Measurements from ENCODE around the gene FOXE3. TPM values are rescaled to one million over a fixed set of nuclear protein-coding genes. Genes with fewer than 3 reads are reported as not detected.

FOXE3 gene
- total RNA-seq, 2 donors from 2014 or later, result not detected

DNA sequence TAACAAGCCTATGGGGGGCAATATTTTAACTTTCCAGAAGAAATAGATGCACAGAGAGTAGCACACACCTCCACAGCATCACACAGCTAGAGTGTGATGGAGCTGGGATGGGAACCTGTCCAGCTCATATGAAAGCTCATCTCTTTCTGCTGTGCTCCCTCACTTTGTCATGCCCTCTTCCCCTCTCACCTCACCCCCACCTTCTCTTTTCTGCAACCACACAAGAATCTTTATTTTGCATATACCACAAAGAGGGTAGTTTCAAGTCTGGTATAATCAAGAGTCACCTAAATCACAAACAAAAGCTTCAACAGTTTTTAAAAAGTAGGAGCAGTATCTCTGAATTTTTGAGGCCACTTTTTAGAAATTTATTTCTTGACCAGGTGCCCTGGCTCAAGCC, 44.4 kb downstream of the FOXE3 start:
- no peak for ATAC-seq (replicated peaks)
- Mint-ChIP-seq H3K27me3 (peaks cover 52% of the 10 kb centered on the region), H3K4me1 (no peaks in the 10 kb centered on the region), H3K9me3 (no peaks in the 10 kb centered on the region), H3K27ac (no peak overlapping the region), H3K4me3 (no peak overlapping the region), H3K36me3 (ENCODE audit: low read depth) (no peaks in the 10 kb centered on the region)

DNA sequence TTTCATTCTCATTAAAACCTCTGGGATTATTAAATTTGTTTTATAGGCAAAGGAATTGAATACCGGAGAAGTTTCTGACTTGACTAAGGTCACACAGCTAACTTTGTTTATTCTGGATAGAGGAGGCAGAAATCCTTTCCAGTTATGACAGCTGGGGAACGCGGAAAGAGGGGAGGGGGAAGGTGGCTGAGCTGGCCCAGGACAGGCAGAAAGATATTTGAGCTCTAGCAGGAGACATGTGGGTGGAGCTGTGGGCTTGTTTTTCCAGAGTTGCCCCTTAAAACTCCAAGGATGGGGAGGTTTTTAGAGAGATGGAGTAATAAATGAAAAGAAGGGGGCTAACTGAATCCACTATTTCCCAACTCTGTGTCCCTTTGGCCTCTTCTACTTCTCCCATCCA, 49.5 kb downstream of the FOXE3 start:
- Mint-ChIP-seq H3K27ac (no peak overlapping the region), H3K27me3 (peaks cover 45% of the 10 kb centered on the region), H3K36me3 (ENCODE audit: low read depth) (no peaks in the 10 kb centered on the region), H3K9me3 (no peaks in the 10 kb centered on the region), H3K4me3 (no peak overlapping the region), H3K4me1 (no peaks in the 10 kb centered on the region)
- no peak for ATAC-seq (replicated peaks)

Other genes with a start within 250 kb of the FOXE3 start
- not detected for gene PDZK1IP1, start 226.2 kb upstream of the FOXE3 start, total RNA-seq
- not detected for gene TAL1, start 184.1 kb upstream of the FOXE3 start, total RNA-seq
- gene STIL, start 102.1 kb upstream of the FOXE3 start, total RNA-seq, result 10 to 100 TPM; 31.7 to 33.0 TPM
- gene CMPK1, start 82.5 kb upstream of the FOXE3 start, total RNA-seq, result 100 to 1,000 TPM in 1 of 2 donors, 10 to 100 TPM in 1; 95.3 to 124 TPM
- gene FOXD2, start 21.8 kb downstream of the FOXE3 start, total RNA-seq, result under 1 TPM; 0.19 to 0.29 TPM

Measured in activated T-helper 17 cell treated with anti-CD3 and anti-CD28 coated beads, Interleukin-2, amount 50 U/mL, for 72 hours (primary cell).